Measurements from ENCODE around the gene RAI14. TPM values are rescaled to one million over a fixed set of nuclear protein-coding genes. Genes with fewer than 3 reads are reported as not detected.

The RAI14 gene
- total and polyA plus RNA-seq, 4 donors: 19.4 to 214 (median 73.1) TPM

GRCh38 chr5:34687269-34688011, 31.3 kb downstream of the RAI14 start:
- no peak overlapping the region for H3K4me3 ChIP-seq (ENCODE audit: low read length in 2 of 2)
- 18 to 24% methylated on average over 10 of the region's 10 CpGs for WGBS, 2 donors
- no peaks in the 10 kb centered on the region for H3K27me3 ChIP-seq (ENCODE audit: control insufficient read depth in 1 of 2, insufficient read depth in 2 of 2, low read length in 1 of 2)
- DNase-seq (no peak), ATAC-seq (ENCODE audit: low FRiP score) (no peak)
- no peaks in the 10 kb centered on the region for H3K36me3 ChIP-seq (ENCODE audit: control insufficient read depth in 1 of 2, insufficient read depth in 2 of 2, low read length in 1 of 2)
- H3K4me1 ChIP-seq (ENCODE audit: control insufficient read depth in 1 of 2, insufficient read depth in 2 of 2, low read length in 2 of 2): peaks cover 9 to 22% of the 10 kb centered on the region in 2 donors
- H3K9me3 ChIP-seq (ENCODE audit: control insufficient read depth, low read length): no peaks in the 10 kb centered on the region
- intact Hi-C loops (cut with DNase I): no loop called here
- H3K27ac ChIP-seq (ENCODE audit: low read depth in 1 of 2, low read length in 2 of 2): peak overlapping the region; percentile 37 to 76

GRCh38 chr5:34688015-34688810, 32.1 kb downstream of the RAI14 start:
- no peaks in the 10 kb centered on the region for H3K27me3 ChIP-seq (ENCODE audit: control insufficient read depth in 1 of 2, insufficient read depth in 2 of 2, low read length in 1 of 2)
- no peaks in the 10 kb centered on the region for H3K36me3 ChIP-seq (ENCODE audit: control insufficient read depth in 1 of 2, insufficient read depth in 2 of 2, low read length in 1 of 2)
- intact Hi-C loops (cut with DNase I): no loop called here
- peak overlapping the region; percentile 64 to 84 for H3K27ac ChIP-seq (ENCODE audit: low read depth in 1 of 2, low read length in 2 of 2)
- 34 to 41% methylated on average over 7 of the region's 7 CpGs for WGBS, 2 donors
- DNase-seq (no peak), ATAC-seq (ENCODE audit: low FRiP score) (peak; percentile 47)
- H3K4me1 ChIP-seq (ENCODE audit: control insufficient read depth in 1 of 2, insufficient read depth in 2 of 2, low read length in 2 of 2): peaks cover 14 to 22% of the 10 kb centered on the region in 2 donors
- H3K4me3 ChIP-seq (ENCODE audit: low read length in 2 of 2): no peak overlapping the region
- no peaks in the 10 kb centered on the region for H3K9me3 ChIP-seq (ENCODE audit: control insufficient read depth, low read length)

DNA sequence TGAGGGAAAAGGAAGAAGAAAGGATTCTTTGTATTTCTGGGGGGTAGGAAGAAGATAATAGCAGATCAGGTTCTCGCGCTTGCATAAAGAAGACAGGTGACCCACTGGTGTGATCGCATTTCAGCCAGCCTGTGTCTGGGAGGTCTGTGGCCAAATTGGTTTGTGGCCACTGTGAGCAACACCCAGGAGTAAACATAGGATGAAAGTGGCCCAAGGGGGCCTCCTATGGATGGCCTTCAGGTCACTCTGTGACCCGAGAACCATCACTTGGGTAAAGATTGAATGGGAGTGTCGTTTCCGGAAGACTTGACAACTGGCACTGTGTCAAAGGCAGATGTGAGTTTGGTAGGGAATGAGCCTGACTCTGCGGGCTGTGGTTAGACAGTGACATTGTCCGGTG, 34.2 kb downstream of the RAI14 start:
- H3K27ac ChIP-seq (ENCODE audit: low read depth in 1 of 2, low read length in 2 of 2): no peak overlapping the region
- no peak for DNase-seq
- peaks cover 14 to 19% of the 10 kb centered on the region in 2 donors for H3K4me1 ChIP-seq (ENCODE audit: control insufficient read depth in 1 of 2, insufficient read depth in 2 of 2, low read length in 2 of 2)
- 72 to 76% methylated on average over 8 of the region's 8 CpGs for WGBS, 2 donors
- no peak overlapping the region for H3K4me3 ChIP-seq (ENCODE audit: low read length in 2 of 2)
- ATAC-seq (ENCODE audit: low FRiP score): no peak
- H3K36me3 ChIP-seq (ENCODE audit: control insufficient read depth in 1 of 2, insufficient read depth in 2 of 2, low read length in 1 of 2): no peaks in the 10 kb centered on the region
- no peaks in the 10 kb centered on the region for H3K27me3 ChIP-seq (ENCODE audit: control insufficient read depth in 1 of 2, insufficient read depth in 2 of 2, low read length in 1 of 2)
- intact Hi-C loops (cut with DNase I): loop anchor here in 1 of 2 donors (5.0 kb wide), 2 partner anchors 33 to 168 kb away; partner anchors contain the start of gene RAI14
- no peaks in the 10 kb centered on the region for H3K9me3 ChIP-seq (ENCODE audit: control insufficient read depth, low read length)

DNA sequence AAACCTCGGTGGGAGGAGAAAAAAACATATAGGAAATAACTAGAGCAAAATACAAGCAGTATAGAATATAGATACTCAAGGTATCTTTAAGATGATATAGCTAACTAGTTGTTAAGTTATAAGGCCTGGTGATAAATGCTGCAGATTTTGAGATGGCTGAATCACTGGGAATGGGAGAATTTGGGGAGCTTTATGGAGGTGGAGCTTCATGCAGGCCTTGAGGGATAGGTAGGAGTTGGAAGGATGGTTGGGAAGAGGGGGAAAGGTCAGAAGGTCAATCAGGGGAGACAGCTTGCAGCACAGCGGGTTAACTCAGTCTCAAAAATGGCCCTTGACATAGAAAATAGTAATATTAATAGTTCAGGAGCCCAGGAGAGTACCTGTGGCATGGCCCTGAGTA, 34.8 kb downstream of the RAI14 start:
- intact Hi-C loops (cut with DNase I): loop anchor here in 1 of 2 donors (5.0 kb wide), 2 partner anchors 34 to 169 kb away; partner anchors contain the start of gene RAI14
- no peaks in the 10 kb centered on the region for H3K36me3 ChIP-seq (ENCODE audit: control insufficient read depth in 1 of 2, insufficient read depth in 2 of 2, low read length in 1 of 2)
- H3K27me3 ChIP-seq (ENCODE audit: control insufficient read depth in 1 of 2, insufficient read depth in 2 of 2, low read length in 1 of 2): no peaks in the 10 kb centered on the region
- WGBS, 2 donors: 50 to 56% methylated on average over 2 of the region's 2 CpGs
- H3K4me1 ChIP-seq (ENCODE audit: control insufficient read depth in 1 of 2, insufficient read depth in 2 of 2, low read length in 2 of 2): peaks cover 14 to 17% of the 10 kb centered on the region in 2 donors
- ATAC-seq (ENCODE audit: low FRiP score) (no peak), DNase-seq (no peak)
- no peak overlapping the region for H3K27ac ChIP-seq (ENCODE audit: low read depth in 1 of 2, low read length in 2 of 2)
- no peaks in the 10 kb centered on the region for H3K9me3 ChIP-seq (ENCODE audit: control insufficient read depth, low read length)
- H3K4me3 ChIP-seq (ENCODE audit: low read length in 2 of 2): no peak overlapping the region

DNA sequence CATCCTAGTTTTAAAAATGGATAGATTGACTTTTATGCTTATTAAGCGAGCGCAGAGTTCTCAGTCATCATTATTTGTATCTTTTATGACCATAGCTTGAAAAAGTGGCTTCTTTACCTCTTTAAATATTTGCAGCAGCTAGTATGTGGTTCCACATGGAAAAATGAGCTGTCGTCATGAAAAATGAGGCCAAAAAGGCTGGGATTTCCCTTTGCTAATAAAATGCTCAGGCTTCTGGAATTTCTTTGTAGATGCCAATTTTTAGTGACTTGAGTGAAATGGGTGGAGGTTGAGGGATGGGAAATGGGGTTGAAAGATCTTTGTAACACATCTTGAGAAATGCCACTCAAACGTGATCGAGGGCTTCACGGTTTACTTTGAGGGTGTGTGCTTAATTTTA, 35.2 kb downstream of the RAI14 start:
- H3K9me3 ChIP-seq (ENCODE audit: control insufficient read depth, low read length): no peaks in the 10 kb centered on the region
- DNase-seq (no peak), ATAC-seq (ENCODE audit: low FRiP score) (no peak)
- intact Hi-C loops (cut with DNase I): loop anchor here in 1 of 2 donors (5.0 kb wide), 2 partner anchors 34 to 169 kb away; partner anchors contain the start of gene RAI14
- 23 to 26% methylated on average over 6 of the region's 6 CpGs for WGBS, 2 donors
- no peak overlapping the region for H3K4me3 ChIP-seq (ENCODE audit: low read length in 2 of 2)
- no peaks in the 10 kb centered on the region for H3K27me3 ChIP-seq (ENCODE audit: control insufficient read depth in 1 of 2, insufficient read depth in 2 of 2, low read length in 1 of 2)
- H3K27ac ChIP-seq (ENCODE audit: low read depth in 1 of 2, low read length in 2 of 2): no peak overlapping the region
- H3K36me3 ChIP-seq (ENCODE audit: control insufficient read depth in 1 of 2, insufficient read depth in 2 of 2, low read length in 1 of 2): no peaks in the 10 kb centered on the region
- H3K4me1 ChIP-seq (ENCODE audit: control insufficient read depth in 1 of 2, insufficient read depth in 2 of 2, low read length in 2 of 2): peaks cover 13 to 14% of the 10 kb centered on the region in 2 donors

- no peak overlapping the region for H3K4me3 ChIP-seq (ENCODE audit: low read length in 2 of 2)
- peak overlapping the region in 1 of 2 donors; percentile 71 for H3K27ac ChIP-seq (ENCODE audit: low read depth in 1 of 2, low read length in 2 of 2)
- WGBS, 2 donors: 44 to 48% methylated on average over 6 of the region's 6 CpGs
- no peak for DNase-seq
- peaks cover 7 to 10% of the 10 kb centered on the region in 2 donors for H3K4me1 ChIP-seq (ENCODE audit: control insufficient read depth in 1 of 2, insufficient read depth in 2 of 2, low read length in 2 of 2)
- no peaks in the 10 kb centered on the region for H3K9me3 ChIP-seq (ENCODE audit: control insufficient read depth, low read length)
- H3K36me3 ChIP-seq (ENCODE audit: control insufficient read depth in 1 of 2, insufficient read depth in 2 of 2, low read length in 1 of 2): no peaks in the 10 kb centered on the region
- no peak for ATAC-seq (ENCODE audit: low FRiP score)
- no peaks in the 10 kb centered on the region for H3K27me3 ChIP-seq (ENCODE audit: control insufficient read depth in 1 of 2, insufficient read depth in 2 of 2, low read length in 1 of 2)
- intact Hi-C loops (cut with DNase I): loop anchor here in 1 of 2 donors (5.0 kb wide), 2 partner anchors 35 to 170 kb away; partner anchors contain the start of gene RAI14
These were observed 36.7 kb downstream of the RAI14 start for GRCh38 chr5:34692786-34693185.

DNA sequence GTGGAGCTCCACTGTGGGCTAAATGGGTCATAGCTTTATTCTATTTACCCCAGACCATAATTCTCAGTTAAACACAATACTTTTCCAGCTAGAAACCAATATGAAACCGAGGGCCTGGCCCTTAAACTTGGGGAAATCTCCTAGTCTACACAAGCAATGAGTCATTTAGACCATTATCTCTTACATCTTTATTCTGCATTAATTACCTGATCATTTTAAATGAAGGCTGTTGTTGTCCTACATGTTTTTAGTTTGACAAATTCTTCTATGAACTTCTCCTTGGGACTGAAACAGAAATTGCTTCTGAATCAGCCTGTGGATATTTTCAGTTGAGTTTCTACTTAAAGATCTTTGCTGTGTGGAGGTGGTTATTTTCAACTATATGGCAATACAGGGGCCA, 37.9 kb downstream of the RAI14 start:
- 78 to 86% methylated on average over 1 of the region's 1 CpG for WGBS, 2 donors
- Histone ChIP-seq H3K4me1 (ENCODE audit: control insufficient read depth in 1 of 2, insufficient read depth in 2 of 2, low read length in 2 of 2) (peaks cover 5 to 12% of the 10 kb centered on the region in 2 donors), H3K4me3 (ENCODE audit: low read length in 2 of 2) (no peak overlapping the region), H3K27me3 (ENCODE audit: control insufficient read depth in 1 of 2, insufficient read depth in 2 of 2, low read length in 1 of 2) (no peaks in the 10 kb centered on the region), H3K36me3 (ENCODE audit: control insufficient read depth in 1 of 2, insufficient read depth in 2 of 2, low read length in 1 of 2) (no peaks in the 10 kb centered on the region), H3K27ac (ENCODE audit: low read depth in 1 of 2, low read length in 2 of 2) (peak overlapping the region in 1 of 2 donors; percentile 81), H3K9me3 (ENCODE audit: control insufficient read depth, low read length) (no peaks in the 10 kb centered on the region)
- intact Hi-C loops (cut with DNase I): loop anchor here in 1 of 2 donors (5.0 kb wide), 2 partner anchors 37 to 172 kb away; partner anchors contain the start of gene RAI14
- DNase-seq (no peak), ATAC-seq (ENCODE audit: low FRiP score) (no peak)

GRCh38 chr5:34694685-34695084, 38.6 kb downstream of the RAI14 start:
- Histone ChIP-seq H3K9me3 (ENCODE audit: control insufficient read depth, low read length) (no peaks in the 10 kb centered on the region), H3K4me1 (ENCODE audit: control insufficient read depth in 1 of 2, insufficient read depth in 2 of 2, low read length in 2 of 2) (peaks cover 5 to 12% of the 10 kb centered on the region in 2 donors), H3K36me3 (ENCODE audit: control insufficient read depth in 1 of 2, insufficient read depth in 2 of 2, low read length in 1 of 2) (no peaks in the 10 kb centered on the region), H3K27me3 (ENCODE audit: control insufficient read depth in 1 of 2, insufficient read depth in 2 of 2, low read length in 1 of 2) (no peaks in the 10 kb centered on the region), H3K4me3 (ENCODE audit: low read length in 2 of 2) (no peak overlapping the region), H3K27ac (ENCODE audit: low read depth in 1 of 2, low read length in 2 of 2) (no peak overlapping the region)
- DNase-seq: no peak
- intact Hi-C loops (cut with DNase I): loop anchor here in 1 of 2 donors (5.0 kb wide), 2 partner anchors 37 to 172 kb away; partner anchors contain the start of gene RAI14
- ATAC-seq (ENCODE audit: low FRiP score): no peak
- 45 to 54% methylated on average over 4 of the region's 4 CpGs for WGBS, 2 donors
